GM18505 (cell line): ENCODE measurements around the gene NOTCH2.

Source experiments
- ATAC-seq: cut with Tn5 transposase; IDR thresholded peaks from one replicate; pipeline ENCODE4 v1.9.1; 2021; ENCODE audit not compliant: unreplicated experiment
- POLR2A ChIP-seq: IDR thresholded peaks from 4 replicates; pipeline ENCODE4 v1.6.1; 2011; ENCODE audit warnings: borderline replicate concordance; ENCODE audit not compliant: insufficient read depth, insufficient read length; ENCODE audit errors: extremely low read depth

Gene NOTCH2

DNA sequence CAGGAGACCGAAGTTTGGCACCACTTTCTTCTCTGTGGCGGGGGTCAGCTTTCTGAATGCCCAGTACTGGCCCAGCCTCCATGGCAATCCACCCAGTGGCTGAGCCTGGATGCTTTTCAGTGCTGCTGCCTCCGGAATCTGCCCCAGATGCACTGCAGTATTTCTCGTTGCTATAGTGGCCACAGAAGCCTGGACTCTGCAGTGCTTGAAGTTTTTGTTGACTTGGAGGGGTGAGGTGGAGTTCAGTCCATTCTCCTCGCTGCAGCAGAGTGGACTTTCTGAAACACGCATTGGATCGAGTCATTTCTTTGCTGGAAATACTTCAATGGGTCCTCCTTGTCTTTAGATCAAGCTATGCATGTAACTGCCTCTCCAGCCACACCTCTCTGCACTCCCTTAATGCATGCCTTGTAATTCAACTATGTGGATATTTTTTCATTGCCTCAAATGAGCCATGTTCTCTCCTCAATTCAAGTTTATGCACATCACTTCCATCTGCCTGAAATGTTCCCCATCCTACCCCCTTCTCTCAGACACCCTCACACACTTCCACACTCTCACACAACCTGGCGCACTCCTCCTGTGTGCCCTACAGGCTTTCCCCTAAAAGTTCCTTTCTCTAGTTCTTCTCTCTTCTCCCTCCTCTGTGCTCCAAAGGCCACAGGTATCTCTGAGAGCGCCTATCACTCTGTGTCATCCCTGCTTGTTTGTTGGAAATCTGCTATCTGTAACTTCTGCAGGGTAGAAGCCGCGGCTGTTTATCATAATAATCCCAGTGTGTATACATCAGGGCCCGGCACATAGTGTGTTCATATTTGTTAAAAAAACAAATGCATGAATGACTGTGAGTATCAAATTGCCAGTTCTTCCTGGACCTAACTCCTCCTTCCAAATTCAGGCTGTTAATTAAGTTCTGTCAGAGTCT, 189.7 kb downstream of the NOTCH2 start:
- no peak for ATAC-seq
- TF ChIP-seq POLR2A = no peak

DNA sequence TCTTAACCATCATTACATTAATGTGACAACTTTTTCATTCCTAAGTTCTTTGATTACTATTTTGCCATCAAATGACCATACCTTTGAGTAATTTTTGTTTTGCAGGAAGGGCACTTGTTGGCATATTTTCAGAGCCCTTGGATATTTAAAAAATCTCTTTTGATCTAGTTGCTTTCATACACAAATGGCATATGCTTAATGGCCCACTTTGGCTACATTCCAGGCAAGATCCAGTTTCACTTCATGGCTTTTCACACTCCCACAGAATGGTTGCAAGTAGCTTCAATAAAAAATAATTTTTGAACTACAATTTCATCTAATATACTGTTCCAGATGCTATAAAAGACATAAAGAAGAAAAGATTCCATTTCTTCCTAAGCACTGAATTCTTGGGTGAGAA, 191.3 kb downstream of the NOTCH2 start:
- TF ChIP-seq POLR2A = no peak
- ATAC-seq = no peak

DNA sequence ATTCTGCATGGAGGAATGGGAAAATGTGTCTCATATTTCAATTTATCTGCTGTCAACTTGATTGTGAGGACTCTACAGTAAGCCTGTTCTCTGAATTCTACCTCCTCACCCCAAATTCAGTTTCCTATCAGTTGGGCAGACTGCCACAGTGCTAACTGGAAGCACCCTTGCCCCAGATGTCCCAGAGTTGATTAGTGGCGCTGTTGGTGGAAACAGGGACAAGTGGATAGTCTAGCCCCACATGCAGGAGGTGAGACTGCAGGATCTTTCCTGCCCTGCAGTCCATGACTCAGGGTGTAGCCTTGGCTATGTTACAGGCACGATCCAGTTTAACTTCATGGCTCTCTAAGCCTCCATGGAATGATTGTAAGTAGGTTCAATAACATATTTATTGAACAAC, 195.3 kb downstream of the NOTCH2 start:
- no peak for TF ChIP-seq POLR2A
- no peak for ATAC-seq

DNA sequence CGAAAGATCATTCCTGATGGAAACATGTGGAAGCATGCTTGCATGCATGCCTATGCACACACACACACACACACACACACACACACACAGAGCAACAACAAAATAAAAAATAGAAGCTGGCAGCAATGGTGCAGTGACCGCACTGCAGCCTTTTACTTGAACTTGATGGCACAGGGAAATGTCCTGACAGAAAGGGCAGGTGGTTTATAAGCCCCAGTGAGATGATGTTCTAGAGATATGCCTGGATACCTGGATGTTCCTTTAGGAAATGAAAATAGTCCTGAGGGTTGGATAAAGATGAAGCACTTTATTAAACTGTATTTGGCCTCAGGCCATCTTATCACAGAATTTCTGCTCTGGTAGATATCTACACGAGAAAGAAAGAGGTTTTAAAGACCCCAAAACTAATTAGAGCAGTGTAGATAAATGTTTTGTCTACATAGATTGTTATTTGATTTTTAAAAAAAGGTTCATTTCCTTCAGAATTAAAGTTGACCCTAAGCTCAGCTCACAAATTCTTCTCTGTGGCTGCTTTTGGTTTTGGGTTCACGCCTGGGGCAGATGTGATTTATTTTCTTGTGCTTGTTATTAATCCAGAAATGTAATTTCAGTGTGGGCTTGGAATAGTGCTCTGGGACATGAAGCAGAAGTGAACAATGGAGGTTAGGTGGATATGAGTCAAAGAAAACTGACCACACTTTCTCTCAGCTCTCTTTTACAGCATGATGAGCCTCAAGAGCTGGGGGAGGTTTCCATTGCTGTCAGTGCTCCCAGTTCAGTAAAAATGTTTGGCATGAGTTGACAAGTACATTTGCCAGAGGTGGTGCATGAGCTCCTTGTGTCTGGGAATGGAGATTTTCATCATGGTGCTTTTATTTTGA, 196.1 kb downstream of the NOTCH2 start:
- TF ChIP-seq POLR2A = no peak
- ATAC-seq = no peak

- no peak for TF ChIP-seq POLR2A
- ATAC-seq = no peak
These were observed 197.6 kb downstream of the NOTCH2 start for GRCh38 chr1:119871881-119872280.

DNA sequence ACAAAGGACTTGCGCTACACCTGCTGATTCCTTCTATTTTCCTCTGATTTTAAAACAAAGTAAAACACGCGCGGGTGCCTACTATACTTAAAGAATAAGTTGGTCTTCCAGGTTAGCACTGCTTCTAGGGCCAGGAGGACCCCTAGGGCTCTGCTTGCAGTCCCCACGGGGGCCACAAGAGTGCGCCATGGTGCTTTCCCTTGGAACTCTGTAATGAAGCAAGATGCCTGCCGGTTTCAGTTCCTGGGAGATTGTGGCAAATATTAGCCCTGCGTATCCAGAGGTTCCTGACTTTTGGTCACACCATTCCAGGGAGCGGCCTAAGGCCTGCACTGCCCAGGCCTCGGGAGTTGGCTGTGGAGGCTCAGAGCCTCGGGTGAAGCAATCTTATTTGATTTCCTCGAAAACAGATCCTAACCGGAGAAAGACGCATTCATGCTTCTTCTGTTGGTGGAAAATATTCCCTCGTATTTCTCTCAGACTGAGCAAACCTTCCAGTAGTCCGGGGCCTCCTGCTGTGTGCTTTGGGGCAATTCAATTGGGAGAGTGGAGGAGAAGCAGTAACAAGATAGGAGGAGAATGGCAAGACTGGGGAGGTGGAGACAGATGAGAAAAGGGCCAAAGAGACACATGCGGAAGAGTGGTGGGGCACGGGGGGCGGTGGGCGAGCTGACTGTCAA, 198.4 kb downstream of the NOTCH2 start:
- ATAC-seq = no peak
- TF ChIP-seq POLR2A = no peak

DNA sequence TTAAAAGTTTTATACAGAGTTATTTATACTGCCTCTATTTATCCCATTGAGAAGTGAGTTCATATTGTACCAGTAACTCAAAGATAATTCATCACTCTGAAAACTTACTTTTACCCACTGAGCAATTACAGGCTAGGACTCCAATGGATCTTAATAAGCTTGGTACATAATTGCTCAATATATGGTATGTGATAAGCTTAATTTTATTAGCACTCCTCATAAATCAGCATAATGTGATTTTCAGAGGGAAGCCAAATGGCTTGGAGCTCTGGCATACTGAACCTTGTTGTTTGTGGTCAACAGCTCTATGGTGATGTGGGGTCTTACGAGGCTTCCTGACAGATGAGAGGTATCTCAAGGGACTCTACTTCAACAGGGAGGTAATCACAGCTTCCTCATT, 199.5 kb downstream of the NOTCH2 start:
- no peak for ATAC-seq
- no peak for TF ChIP-seq POLR2A

DNA sequence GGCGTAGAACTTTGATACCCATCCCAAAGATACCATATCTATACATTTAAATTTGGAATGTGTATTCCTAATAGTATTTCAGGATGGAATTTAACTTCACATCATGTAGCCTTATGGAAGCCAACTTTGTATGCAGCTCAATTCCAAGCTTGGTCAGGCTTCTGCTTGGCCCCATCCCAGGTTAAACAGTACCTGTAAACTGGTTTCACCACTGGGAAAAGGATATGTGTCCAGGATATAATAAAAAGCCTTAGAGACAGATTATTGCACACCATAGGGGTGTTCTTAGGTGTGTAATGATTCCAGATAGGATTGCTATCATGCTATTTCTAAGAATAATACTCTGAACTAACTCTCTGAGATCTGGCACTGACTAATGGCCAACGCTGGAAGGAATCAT, 201.3 kb downstream of the NOTCH2 start:
- no peak for ATAC-seq

DNA sequence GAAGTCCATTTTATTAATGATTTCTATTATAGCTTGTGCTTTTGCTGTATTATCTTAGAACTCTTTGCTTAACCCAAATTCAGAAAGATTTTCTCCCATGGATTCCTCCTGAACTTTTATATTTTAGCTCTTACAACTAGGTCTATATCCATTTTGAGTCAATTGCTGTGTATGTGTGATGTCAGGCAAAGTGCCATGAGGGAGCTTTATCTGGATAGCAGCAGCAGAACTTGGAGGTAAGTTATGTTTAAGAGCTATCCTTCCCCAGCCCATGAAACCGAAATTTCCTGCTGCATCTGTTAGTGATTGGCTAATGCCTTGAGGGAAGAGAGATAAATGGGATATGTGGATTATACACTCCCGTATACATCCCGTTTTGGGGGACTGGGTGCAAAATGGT, 203.0 kb downstream of the NOTCH2 start:
- TF ChIP-seq POLR2A = no peak
- no peak for ATAC-seq

More for the DNA sequence above, 201.3 kb downstream of the NOTCH2 start:
- no peak for TF ChIP-seq POLR2A

DNA sequence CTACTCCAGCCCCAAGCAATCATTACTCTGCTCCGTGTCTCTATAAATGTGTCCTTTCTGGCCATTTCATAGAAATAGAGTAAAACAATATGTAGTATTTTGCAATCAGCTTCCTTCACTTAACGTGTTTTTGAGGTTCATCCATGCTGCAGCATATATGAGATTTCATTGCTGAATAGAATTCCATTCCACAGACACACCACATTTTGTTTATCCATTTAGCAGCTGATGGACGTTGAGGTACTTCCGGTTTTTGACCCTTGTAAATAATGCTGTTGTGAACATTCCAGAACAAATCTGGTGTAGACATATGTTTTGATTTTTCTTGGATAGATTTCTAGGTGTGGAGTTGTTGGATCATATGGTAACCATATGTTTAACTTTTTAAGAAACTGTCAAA, 203.8 kb downstream of the NOTCH2 start:
- no peak for TF ChIP-seq POLR2A
- no peak for ATAC-seq

GRCh38 chr1:119862276-119862675, 207.2 kb downstream of the NOTCH2 start:
- TF ChIP-seq POLR2A = no peak

More at GRCh38 chr1:119862276-119862675, 207.2 kb downstream of the NOTCH2 start:
- no peak for ATAC-seq
